MM.1S (cell line): ENCODE measurements around the gene TM9SF2.

ENCODE experiments used
- DNase-seq: peaks from one replicate; pipeline ENCODE4 v3.0.0-alpha.2; 2015
- H2AFZ ChIP-seq: fragments of 300-600 bp; sonication (generic); 2 replicates; pipeline ENCODE4 v1.6.0; 2016; ENCODE audit warnings: antibody characterized with exemption, low read length
- H3F3A ChIP-seq: fragments of 300-600 bp; sonication (generic); 2 replicates; pipeline ENCODE4 v1.6.1; 2016; ENCODE audit warnings: mild to moderate bottlenecking, antibody characterized with exemption, low read length, moderate library complexity, mixed read lengths; ENCODE audit not compliant: insufficient read depth
- H3K27ac ChIP-seq: fragments of 300-600 bp; sonication (generic); 2 replicates; pipeline ENCODE4 v1.5.1; 2016; ENCODE audit warnings: mild to moderate bottlenecking, low read length
- H3K27me3 ChIP-seq: fragments of 300-600 bp; sonication (generic); replicated peaks from 2 replicates; pipeline ENCODE4 v1.6.0; 2016; ENCODE audit warnings: low read length; ENCODE audit not compliant: insufficient read depth
- H3K36me3 ChIP-seq: fragments of 300-600 bp; sonication (generic); replicated peaks from 2 replicates; pipeline ENCODE4 v1.6.1; 2016; ENCODE audit warnings: mild to moderate bottlenecking, low read length, mixed read lengths; ENCODE audit not compliant: insufficient read depth
- H3K4me1 ChIP-seq: fragments of 300-600 bp; sonication (generic); 2 replicates; pipeline ENCODE4 v1.6.1; 2016; ENCODE audit warnings: low read length, mixed read lengths
- H3K4me2 ChIP-seq: fragments of 300-600 bp; sonication (generic); 2 replicates; pipeline ENCODE4 v1.6.0; 2016; ENCODE audit warnings: low read depth, low read length
- H3K4me3 ChIP-seq: fragments of 300-600 bp; sonication (generic); 2 replicates; pipeline ENCODE4 v1.5.1; 2016; ENCODE audit warnings: low read length, mixed read lengths
- H3K79me2 ChIP-seq: fragments of 300-600 bp; sonication (generic); 2 replicates; pipeline ENCODE4 v1.6.1; 2016; ENCODE audit warnings: mixed run types, low read length, mixed read lengths
- H3K9ac ChIP-seq: fragments of 300-600 bp; sonication (generic); 2 replicates; pipeline ENCODE4 v1.6.1; 2016; ENCODE audit warnings: low read length, mixed read lengths
- H3K9me2 ChIP-seq: fragments of 300-600 bp; sonication (generic); replicated peaks from 2 replicates; pipeline ENCODE4 v1.6.1; 2016; ENCODE audit warnings: mild to moderate bottlenecking, low read length, mixed read lengths; ENCODE audit not compliant: insufficient read depth
- H3K9me3 ChIP-seq: fragments of 300-600 bp; sonication (generic); replicated peaks from 2 replicates; pipeline ENCODE4 v1.6.1; 2016; ENCODE audit warnings: mild to moderate bottlenecking, low read length, mixed read lengths; ENCODE audit not compliant: insufficient read depth
- H4K20me1 ChIP-seq: fragments of 300-600 bp; sonication (generic); 2 replicates; pipeline ENCODE4 v1.6.1; 2016; ENCODE audit warnings: mild to moderate bottlenecking, low read length, moderate library complexity, mixed read lengths; ENCODE audit not compliant: insufficient read depth
- CTCF ChIP-seq: fragments of 300-600 bp; sonication (generic); IDR thresholded peaks from 2 replicates; pipeline ENCODE4 v1.5.1; 2016; ENCODE audit warnings: antibody characterized with exemption, low read length, mixed read lengths
- EZH2 ChIP-seq: fragments of 300-600 bp; sonication (generic); optimal IDR thresholded peaks from 2 replicates; pipeline ENCODE3; 2017; ENCODE audit warnings: low read depth, mild to moderate bottlenecking, antibody characterized with exemption, low read length, mixed read lengths
- EZH2phosphoT487 ChIP-seq: fragments of 300-600 bp; sonication (generic); IDR thresholded peaks from 2 replicates; pipeline ENCODE4 v1.6.1; 2018; ENCODE audit warnings: antibody characterized with exemption, low read length

TM9SF2 gene

GRCh38 chr13:99505814-99506269 lies 4.6 kb downstream of the TM9SF2 start:
- DNase-seq = no peak
- no peak overlapping the region for H3K9ac ChIP-seq
- H3K4me3 ChIP-seq = no peak overlapping the region
- H4K20me1 ChIP-seq = no peaks in the 10 kb centered on the region
- no peaks in the 10 kb centered on the region for H3K9me3 ChIP-seq
- no peaks in the 10 kb centered on the region for H3F3A ChIP-seq
- H3K36me3 ChIP-seq = no peaks in the 10 kb centered on the region; the same call in 1 of the 2 replicates
- peak; percentile 41 for TF ChIP-seq CTCF
- TF ChIP-seq EZH2phosphoT487 = no peak
- no peak for TF ChIP-seq EZH2
- peaks cover 95% of the 10 kb centered on the region for H3K79me2 ChIP-seq
- peak overlapping the region; percentile 26; the same call in 1 of the 2 replicates for H3K4me2 ChIP-seq
- H3K9me2 ChIP-seq = no peaks in the 10 kb centered on the region
- peaks cover 13% of the 10 kb centered on the region for H3K4me1 ChIP-seq
- no peak overlapping the region for H2AFZ ChIP-seq
- no peak overlapping the region for H3K27ac ChIP-seq
- no peaks in the 10 kb centered on the region for H3K27me3 ChIP-seq

- no peak for TF ChIP-seq CTCF
- no peak for TF ChIP-seq EZH2phosphoT487
- no peak for TF ChIP-seq EZH2
Observed at GRCh38 chr13:99506634-99507033, 5.4 kb downstream of the TM9SF2 start.

GRCh38 chr13:99507054-99507453 lies 5.8 kb downstream of the TM9SF2 start:
- H3K36me3 ChIP-seq = no peaks in the 10 kb centered on the region; the same call in 1 of the 2 replicates
- H3K4me2 ChIP-seq = no peak overlapping the region
- no peak for TF ChIP-seq EZH2
- no peak for TF ChIP-seq CTCF
- TF ChIP-seq EZH2phosphoT487 = no peak
- no peak overlapping the region for H3K27ac ChIP-seq
- no peaks in the 10 kb centered on the region for H3F3A ChIP-seq
- peaks cover 13% of the 10 kb centered on the region for H3K4me1 ChIP-seq
- DNase-seq = no peak
- H2AFZ ChIP-seq = no peak overlapping the region
- no peaks in the 10 kb centered on the region for H3K27me3 ChIP-seq
- H3K9me2 ChIP-seq = no peaks in the 10 kb centered on the region
- H3K9me3 ChIP-seq = no peaks in the 10 kb centered on the region
- no peak overlapping the region for H3K4me3 ChIP-seq
- H3K79me2 ChIP-seq = peaks cover 100% of the 10 kb centered on the region
- no peak overlapping the region for H3K9ac ChIP-seq
- peaks cover 4% of the 10 kb centered on the region; the same call in 1 of the 2 replicates for H4K20me1 ChIP-seq

More at GRCh38 chr13:99506634-99507033, 5.4 kb downstream of the TM9SF2 start:
- no peak overlapping the region for H3K4me2 ChIP-seq
- H3K79me2 ChIP-seq = peaks cover 100% of the 10 kb centered on the region
- no peaks in the 10 kb centered on the region for H3K27me3 ChIP-seq
- no peaks in the 10 kb centered on the region for H3F3A ChIP-seq
- H3K27ac ChIP-seq = no peak overlapping the region
- no peaks in the 10 kb centered on the region; the same call in 1 of the 2 replicates for H3K36me3 ChIP-seq
- peaks cover 4% of the 10 kb centered on the region; the same call in 1 of the 2 replicates for H4K20me1 ChIP-seq
- no peaks in the 10 kb centered on the region for H3K9me2 ChIP-seq
- H3K4me1 ChIP-seq = peaks cover 13% of the 10 kb centered on the region
- no peak overlapping the region for H2AFZ ChIP-seq
- no peak overlapping the region for H3K9ac ChIP-seq
- H3K9me3 ChIP-seq = no peaks in the 10 kb centered on the region
- H3K4me3 ChIP-seq = no peak overlapping the region
- DNase-seq = no peak
